Dedifferentiated amniotic fluid mesenchymal stem cell (primary cell): ENCODE data around the gene NCOA6.

Experiments
- DNase-seq: peaks from one replicate; pipeline ENCODE4 v3.0.0-alpha.2; 2016; ENCODE audit errors: extremely low spot score

Gene NCOA6

GRCh38 chr20:34704177-34705007, 121.1 kb downstream of the NCOA6 start, which contains the start of gene TP53INP2:
Gene TP53INP2 (plus strand): TSS chr20:34704344. CDS start chr20:34708740, 4,396 bp downstream.
- DNase-seq = peak; percentile 93

GRCh38 chr20:34703424-34704176, 121.9 kb downstream of the NCOA6 start:
- DNase-seq = no peak

GRCh38 chr20:34703061-34703423, 122.4 kb downstream of the NCOA6 start:
- no peak for DNase-seq

- DNase-seq = no peak
Observed at GRCh38 chr20:34701405-34702085, 123.9 kb downstream of the NCOA6 start.

GRCh38 chr20:34693414-34693813, 132.0 kb downstream of the NCOA6 start:
- no peak for DNase-seq

GRCh38 chr20:34691838-34692237, 133.6 kb downstream of the NCOA6 start:
- no peak for DNase-seq

- DNase-seq = no peak
Observed at GRCh38 chr20:34689486-34689885, 136.0 kb downstream of the NCOA6 start.

GRCh38 chr20:34683667-34684066, 141.8 kb downstream of the NCOA6 start:
- DNase-seq = no peak

GRCh38 chr20:34680586-34681175, 144.8 kb downstream of the NCOA6 start:
- no peak for DNase-seq

- DNase-seq = peak; percentile 92
Observed at GRCh38 chr20:34676642-34677373, 148.6 kb downstream of the NCOA6 start, which contains the start of gene PIGU. Gene PIGU (minus strand): TSS chr20:34677092. CDS start chr20:34677085, 7 bp downstream.

GRCh38 chr20:34675993-34676641, 149.3 kb downstream of the NCOA6 start:
- DNase-seq = no peak

GRCh38 chr20:34675561-34675960, 149.9 kb downstream of the NCOA6 start:
- DNase-seq = no peak

- DNase-seq = no peak
Observed at GRCh38 chr20:34673412-34673811, 152.0 kb downstream of the NCOA6 start.

- DNase-seq = no peak
Observed at GRCh38 chr20:34669094-34669493, 156.4 kb downstream of the NCOA6 start.
